ENCODE data around the gene L3MBTL4. TPM values are rescaled to one million over a fixed set of nuclear protein-coding genes. Genes with fewer than 3 reads are reported as not detected.

The L3MBTL4 gene
- total RNA-seq, 1 experiment from 2014 or later, result not detected

DNA sequence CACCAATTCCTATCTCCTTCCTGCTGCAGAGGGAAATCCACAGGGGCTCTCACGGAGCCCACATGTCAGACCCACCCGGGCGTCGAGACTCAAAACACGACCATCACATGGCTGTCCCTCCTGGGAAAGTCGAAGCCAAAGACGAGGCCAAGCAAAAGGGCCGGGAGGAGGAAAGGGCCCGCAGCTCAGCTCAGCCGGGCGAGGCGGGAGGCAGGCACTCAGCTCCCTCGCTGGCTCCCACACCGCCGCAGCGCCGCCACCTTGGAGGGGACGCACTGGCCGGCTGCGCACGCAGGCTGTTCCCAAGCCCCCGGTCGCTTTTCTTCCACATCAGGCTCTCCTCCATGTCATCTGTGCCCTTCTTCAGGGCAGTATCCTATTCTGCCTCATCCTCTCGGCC, 130.4 kb downstream of the L3MBTL4 start:
- no peak for DNase-seq
- POLR2A ChIA-PET (ENCODE audit: unreplicated experiment), result no interaction called here
- TF ChIP-seq CTCF (conservative IDR thresholded peaks at IDR 0.05) (no peak), EZH2 (IDR thresholded peaks at IDR 0.05; ENCODE audit: low read depth) (no peak)
- Histone ChIP-seq H2AFZ (no peak overlapping the region), H3K79me2 (ENCODE audit: low read depth) (no peaks in the 10 kb centered on the region), H3K9me3 (ENCODE audit: insufficient read depth, low read depth) (no peaks in the 10 kb centered on the region), H3K4me2 (no peak overlapping the region), H3K27me3 (ENCODE audit: insufficient read depth, low read depth) (peaks cover 51% of the 10 kb centered on the region), H3K36me3 (ENCODE audit: low read depth) (no peaks in the 10 kb centered on the region), H4K20me1 (ENCODE audit: insufficient read depth) (no peaks in the 10 kb centered on the region), H3K27ac (no peak overlapping the region), H3K4me1 (replicated peaks; ENCODE audit: insufficient read depth) (no peaks in the 10 kb centered on the region), H3K4me3 (no peak overlapping the region), H3K9me2 (ENCODE audit: insufficient read depth) (no peaks in the 10 kb centered on the region), H3F3A (ENCODE audit: insufficient read depth, low read depth) (no peaks in the 10 kb centered on the region)
- intact Hi-C loops (cut with micrococcal nuclease; ENCODE audit: unreplicated experiment), result no loop called here
- BruUV-seq (replicated peaks), result no TSS peak
- CTCF ChIA-PET, result no interaction called here

DNA sequence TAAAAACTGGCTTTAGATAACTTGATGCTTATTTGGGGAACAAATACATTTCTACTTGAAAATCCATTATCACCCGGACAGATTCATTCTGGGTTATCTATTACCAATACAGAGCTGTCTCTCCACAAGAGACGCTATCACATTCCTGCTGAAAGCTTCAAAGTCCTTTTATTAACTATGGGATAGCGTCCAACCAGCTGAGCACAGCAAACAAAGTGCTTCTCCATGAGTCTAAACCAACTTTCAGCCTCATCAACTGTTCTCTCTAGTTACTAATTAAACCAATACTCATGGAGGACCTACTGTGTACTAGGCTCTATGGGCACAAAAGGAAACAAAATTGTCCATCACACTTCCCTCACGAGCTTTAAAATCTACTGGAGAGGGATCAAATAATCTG, 132.8 kb downstream of the L3MBTL4 start:
- BruUV-seq (replicated peaks), result no TSS peak
- POLR2A ChIA-PET (ENCODE audit: unreplicated experiment), result no interaction called here
- DNase-seq, result no peak
- Histone ChIP-seq H4K20me1 (ENCODE audit: insufficient read depth) (no peaks in the 10 kb centered on the region), H3K36me3 (ENCODE audit: low read depth) (no peaks in the 10 kb centered on the region), H3K27ac (no peak overlapping the region), H3K9me3 (ENCODE audit: insufficient read depth, low read depth) (no peaks in the 10 kb centered on the region), H3K4me2 (no peak overlapping the region), H3K9me2 (ENCODE audit: insufficient read depth) (no peaks in the 10 kb centered on the region), H3F3A (ENCODE audit: insufficient read depth, low read depth) (no peaks in the 10 kb centered on the region), H3K79me2 (ENCODE audit: low read depth) (no peaks in the 10 kb centered on the region), H3K4me3 (no peak overlapping the region), H2AFZ (no peak overlapping the region), H3K27me3 (ENCODE audit: insufficient read depth, low read depth) (peaks cover 49% of the 10 kb centered on the region), H3K4me1 (replicated peaks; ENCODE audit: insufficient read depth) (no peaks in the 10 kb centered on the region)
- CTCF ChIA-PET, result no interaction called here
- intact Hi-C loops (cut with micrococcal nuclease; ENCODE audit: unreplicated experiment), result no loop called here
- TF ChIP-seq CTCF (conservative IDR thresholded peaks at IDR 0.05) (no peak), EZH2 (IDR thresholded peaks at IDR 0.05; ENCODE audit: low read depth) (no peak)

DNA sequence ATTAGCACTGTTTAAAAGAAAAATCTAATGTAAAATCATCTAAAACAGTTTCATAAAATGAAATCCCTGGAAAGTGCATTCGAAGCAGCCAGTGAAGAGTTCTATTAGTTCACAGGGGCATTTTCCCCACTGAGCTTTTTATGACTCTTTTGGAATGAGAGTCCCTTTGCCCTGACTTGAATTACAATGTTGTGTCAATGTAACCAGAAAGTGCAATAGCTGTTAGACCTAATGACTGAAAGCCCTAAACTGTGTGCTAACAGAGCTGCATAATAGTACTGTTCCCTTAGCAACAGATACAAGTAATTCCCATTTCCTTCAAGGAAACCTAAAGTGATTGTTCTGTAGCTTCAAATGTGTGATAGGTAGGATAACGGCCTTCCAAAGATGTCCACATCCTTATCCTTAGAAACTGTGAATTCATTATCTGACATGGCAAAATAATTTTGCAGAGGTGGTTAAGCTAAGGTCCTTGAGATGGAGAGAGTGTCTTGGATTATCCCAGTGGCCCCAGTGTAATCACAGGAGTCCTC, 134.4 kb downstream of the L3MBTL4 start:
- H3K27ac ChIP-seq, result no peak overlapping the region
- H3K27me3 ChIP-seq (ENCODE audit: insufficient read depth, low read depth), result peaks cover 43% of the 10 kb centered on the region
- ChIA-PET CTCF (no interaction called here), POLR2A (ENCODE audit: unreplicated experiment) (no interaction called here)
- no peaks in the 10 kb centered on the region for H3K36me3 ChIP-seq (ENCODE audit: low read depth)
- H3F3A ChIP-seq (ENCODE audit: insufficient read depth, low read depth), result no peaks in the 10 kb centered on the region
- TF ChIP-seq EZH2 (IDR thresholded peaks at IDR 0.05; ENCODE audit: low read depth), result no peak
- H3K4me2 ChIP-seq, result no peak overlapping the region
- H3K4me3 ChIP-seq, result no peak overlapping the region
- H2AFZ ChIP-seq, result no peak overlapping the region
- no peaks in the 10 kb centered on the region for H3K9me3 ChIP-seq (ENCODE audit: insufficient read depth, low read depth)
- intact Hi-C loops (cut with micrococcal nuclease; ENCODE audit: unreplicated experiment), result no loop called here
- H3K4me1 ChIP-seq (replicated peaks; ENCODE audit: insufficient read depth), result no peaks in the 10 kb centered on the region
- no peaks in the 10 kb centered on the region for H3K79me2 ChIP-seq (ENCODE audit: low read depth)
- no peak for DNase-seq
- no peaks in the 10 kb centered on the region for H4K20me1 ChIP-seq (ENCODE audit: insufficient read depth)
- no peaks in the 10 kb centered on the region for H3K9me2 ChIP-seq (ENCODE audit: insufficient read depth)
- no TSS peak for BruUV-seq (replicated peaks)

DNA sequence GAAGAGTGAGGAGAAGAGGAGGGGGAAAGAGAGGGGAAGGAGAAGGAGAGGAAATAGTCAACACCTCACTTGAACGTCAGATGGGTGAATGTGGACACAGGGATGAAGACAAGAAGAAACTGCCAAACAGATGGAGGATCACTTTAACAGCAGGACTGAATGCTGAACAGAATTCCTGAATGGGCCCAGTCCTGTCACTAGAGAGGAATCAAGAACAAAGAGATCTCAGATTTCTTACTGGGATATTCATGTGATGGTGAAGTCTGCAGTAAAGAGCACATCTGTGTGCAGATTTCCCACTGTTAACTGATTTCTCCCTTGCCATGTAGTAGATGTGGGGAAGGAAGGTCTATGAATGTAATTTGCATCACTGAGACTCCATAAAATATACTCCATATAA, 135.4 kb downstream of the L3MBTL4 start:
- H3K9me3 ChIP-seq (ENCODE audit: insufficient read depth, low read depth), result no peaks in the 10 kb centered on the region
- BruUV-seq (replicated peaks), result no TSS peak

More for the DNA sequence above, 135.4 kb downstream of the L3MBTL4 start:
- H3K4me2 ChIP-seq, result no peak overlapping the region
- no peaks in the 10 kb centered on the region for H3K9me2 ChIP-seq (ENCODE audit: insufficient read depth)
- TF ChIP-seq CTCF (conservative IDR thresholded peaks at IDR 0.05) (no peak), EZH2 (IDR thresholded peaks at IDR 0.05; ENCODE audit: low read depth) (no peak)
- intact Hi-C loops (cut with micrococcal nuclease; ENCODE audit: unreplicated experiment), result no loop called here
- no peaks in the 10 kb centered on the region for H3K79me2 ChIP-seq (ENCODE audit: low read depth)
- H3K36me3 ChIP-seq (ENCODE audit: low read depth), result no peaks in the 10 kb centered on the region
- no peak for DNase-seq
- H3K27me3 ChIP-seq (ENCODE audit: insufficient read depth, low read depth), result peaks cover 33% of the 10 kb centered on the region
- POLR2A ChIA-PET (ENCODE audit: unreplicated experiment), result no interaction called here
- no peaks in the 10 kb centered on the region for H4K20me1 ChIP-seq (ENCODE audit: insufficient read depth)
- no peaks in the 10 kb centered on the region for H3K4me1 ChIP-seq (replicated peaks; ENCODE audit: insufficient read depth)
- no peak overlapping the region for H3K27ac ChIP-seq
- H2AFZ ChIP-seq, result no peak overlapping the region
- H3K4me3 ChIP-seq, result no peak overlapping the region
- H3F3A ChIP-seq (ENCODE audit: insufficient read depth, low read depth), result no peaks in the 10 kb centered on the region
- CTCF ChIA-PET, result no interaction called here
